ENCODE data around the gene COG2.

DNA sequence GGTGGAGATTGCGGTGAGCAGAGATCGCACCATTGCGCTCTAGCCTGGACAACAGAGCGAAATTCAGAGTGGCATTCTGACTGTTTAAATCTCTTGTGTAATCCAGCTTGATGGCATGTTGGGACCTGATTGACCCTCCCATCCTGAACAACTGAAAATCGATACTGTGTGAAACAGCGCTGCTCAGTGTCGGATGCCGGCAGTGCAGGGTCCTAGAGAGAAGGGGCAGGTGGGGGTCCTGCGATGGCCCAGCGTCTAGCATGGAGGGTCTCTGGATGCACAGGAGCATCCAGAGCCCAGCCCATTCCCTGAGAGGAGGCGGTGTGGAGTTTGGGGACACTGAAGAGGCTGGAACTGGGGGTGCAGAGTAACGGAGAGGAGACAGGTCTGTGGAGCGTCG lies 55.8 kb downstream of the COG2 start:
- TF ChIP-seq ZFX (IDR thresholded peaks at IDR 0.05) = no peak
- TF ChIP-seq, protein P1, sequence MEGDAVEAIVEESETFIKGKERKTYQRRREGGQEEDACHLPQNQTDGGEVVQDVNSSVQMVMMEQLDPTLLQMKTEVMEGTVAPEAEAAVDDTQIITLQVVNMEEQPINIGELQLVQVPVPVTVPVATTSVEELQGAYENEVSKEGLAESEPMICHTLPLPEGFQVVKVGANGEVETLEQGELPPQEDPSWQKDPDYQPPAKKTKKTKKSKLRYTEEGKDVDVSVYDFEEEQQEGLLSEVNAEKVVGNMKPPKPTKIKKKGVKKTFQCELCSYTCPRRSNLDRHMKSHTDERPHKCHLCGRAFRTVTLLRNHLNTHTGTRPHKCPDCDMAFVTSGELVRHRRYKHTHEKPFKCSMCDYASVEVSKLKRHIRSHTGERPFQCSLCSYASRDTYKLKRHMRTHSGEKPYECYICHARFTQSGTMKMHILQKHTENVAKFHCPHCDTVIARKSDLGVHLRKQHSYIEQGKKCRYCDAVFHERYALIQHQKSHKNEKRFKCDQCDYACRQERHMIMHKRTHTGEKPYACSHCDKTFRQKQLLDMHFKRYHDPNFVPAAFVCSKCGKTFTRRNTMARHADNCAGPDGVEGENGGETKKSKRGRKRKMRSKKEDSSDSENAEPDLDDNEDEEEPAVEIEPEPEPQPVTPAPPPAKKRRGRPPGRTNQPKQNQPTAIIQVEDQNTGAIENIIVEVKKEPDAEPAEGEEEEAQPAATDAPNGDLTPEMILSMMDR (conservative IDR thresholded peaks at IDR 0.05) = no peak

Data from C4-2B (cell line).